ENCODE data around the gene NCAPD3. TPM values are rescaled to one million over a fixed set of nuclear protein-coding genes. Genes with fewer than 3 reads are reported as not detected.

NCAPD3 gene
- total and polyA plus RNA-seq, 2 donors: 7.2 to 24.4 TPM

- Histone ChIP-seq H3K27me3 (ENCODE audit: control insufficient read depth in 2 of 2, insufficient read depth in 1 of 2, low read length in 1 of 2) (no peaks in the 10 kb centered on the region), H3K36me3 (ENCODE audit: control insufficient read depth in 2 of 2, insufficient read depth in 2 of 2, low read length in 1 of 2) (peaks cover 61 to 68% of the 10 kb centered on the region in 2 donors), H3K27ac (ENCODE audit: low read depth in 1 of 2, low read length in 1 of 2) (no peak overlapping the region), H3K4me3 (ENCODE audit: low read length in 2 of 2) (no peak overlapping the region), H3K4me1 (ENCODE audit: control insufficient read depth in 2 of 2, insufficient read depth in 2 of 2, low read length in 2 of 2) (no peaks in the 10 kb centered on the region), H3K9me3 (ENCODE audit: control insufficient read depth in 2 of 2, insufficient read depth in 1 of 2, low read length in 1 of 2) (peaks cover 0 to 5% of the 10 kb centered on the region in 2 donors)
- no peak for DNase-seq (ENCODE audit: low read depth in 6 of 9, low spot score in 9 of 9)
- 93% methylated on average over 11 of the region's 11 CpGs for WGBS
Observed at GRCh38 chr11:134164490-134165370, 59.0 kb downstream of the NCAPD3 start.

- WGBS: 99% methylated on average over 9 of the region's 9 CpGs
- no peak for DNase-seq (ENCODE audit: low read depth in 6 of 9, low spot score in 9 of 9)
- Histone ChIP-seq H3K4me3 (ENCODE audit: low read length in 2 of 2) (no peak overlapping the region), H3K27ac (ENCODE audit: low read depth in 1 of 2, low read length in 1 of 2) (no peak overlapping the region), H3K36me3 (ENCODE audit: control insufficient read depth in 2 of 2, insufficient read depth in 2 of 2, low read length in 1 of 2) (peaks cover 59 to 81% of the 10 kb centered on the region in 2 donors), H3K9me3 (ENCODE audit: control insufficient read depth in 2 of 2, insufficient read depth in 1 of 2, low read length in 1 of 2) (no peaks in the 10 kb centered on the region), H3K4me1 (ENCODE audit: control insufficient read depth in 2 of 2, insufficient read depth in 2 of 2, low read length in 2 of 2) (no peaks in the 10 kb centered on the region), H3K27me3 (ENCODE audit: control insufficient read depth in 2 of 2, insufficient read depth in 1 of 2, low read length in 1 of 2) (no peaks in the 10 kb centered on the region)
Observed at GRCh38 chr11:134159652-134160051, 64.1 kb downstream of the NCAPD3 start.

GRCh38 chr11:134158023-134158422, 65.7 kb downstream of the NCAPD3 start:
- no peak overlapping the region for H3K4me3 ChIP-seq (ENCODE audit: low read length in 2 of 2)
- H3K27ac ChIP-seq (ENCODE audit: low read depth in 1 of 2, low read length in 1 of 2): no peak overlapping the region
- H3K27me3 ChIP-seq (ENCODE audit: control insufficient read depth in 2 of 2, insufficient read depth in 1 of 2, low read length in 1 of 2): no peaks in the 10 kb centered on the region
- peaks cover 68 to 80% of the 10 kb centered on the region in 2 donors for H3K36me3 ChIP-seq (ENCODE audit: control insufficient read depth in 2 of 2, insufficient read depth in 2 of 2, low read length in 1 of 2)
- WGBS: 98% methylated on average over 9 of the region's 9 CpGs
- DNase-seq (ENCODE audit: low read depth in 6 of 9, low spot score in 9 of 9): no peak
- no peaks in the 10 kb centered on the region for H3K9me3 ChIP-seq (ENCODE audit: control insufficient read depth in 2 of 2, insufficient read depth in 1 of 2, low read length in 1 of 2)
- no peaks in the 10 kb centered on the region for H3K4me1 ChIP-seq (ENCODE audit: control insufficient read depth in 2 of 2, insufficient read depth in 2 of 2, low read length in 2 of 2)

DNA sequence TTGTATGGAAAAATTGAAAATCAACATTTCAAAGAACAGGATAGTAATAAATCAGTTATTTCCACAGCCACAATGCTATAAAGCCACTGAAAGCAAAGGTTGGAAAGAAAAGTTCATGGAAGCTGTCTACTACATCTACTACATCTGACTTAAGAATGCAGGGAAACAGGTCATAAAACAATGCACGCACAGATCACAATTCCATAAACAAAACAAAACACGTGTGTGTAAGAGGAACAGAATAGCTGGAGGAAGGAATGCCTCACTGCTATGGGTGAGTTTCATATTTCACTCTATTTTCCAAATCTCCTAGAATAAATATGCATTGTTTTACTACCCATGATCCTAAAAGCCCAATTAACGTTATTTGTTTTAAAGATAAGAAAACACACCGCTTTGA, 66.3 kb downstream of the NCAPD3 start:
- no peaks in the 10 kb centered on the region for H3K27me3 ChIP-seq (ENCODE audit: control insufficient read depth in 2 of 2, insufficient read depth in 1 of 2, low read length in 1 of 2)
- no peak for DNase-seq (ENCODE audit: low read depth in 6 of 9, low spot score in 9 of 9)
- H3K27ac ChIP-seq (ENCODE audit: low read depth in 1 of 2, low read length in 1 of 2): no peak overlapping the region
- peaks cover 68 to 81% of the 10 kb centered on the region in 2 donors for H3K36me3 ChIP-seq (ENCODE audit: control insufficient read depth in 2 of 2, insufficient read depth in 2 of 2, low read length in 1 of 2)
- WGBS: 94% methylated on average over 4 of the region's 4 CpGs
- no peak overlapping the region for H3K4me3 ChIP-seq (ENCODE audit: low read length in 2 of 2)
- no peaks in the 10 kb centered on the region for H3K4me1 ChIP-seq (ENCODE audit: control insufficient read depth in 2 of 2, insufficient read depth in 2 of 2, low read length in 2 of 2)
- no peaks in the 10 kb centered on the region for H3K9me3 ChIP-seq (ENCODE audit: control insufficient read depth in 2 of 2, insufficient read depth in 1 of 2, low read length in 1 of 2)

- H3K27me3 ChIP-seq (ENCODE audit: control insufficient read depth in 2 of 2, insufficient read depth in 1 of 2, low read length in 1 of 2): no peaks in the 10 kb centered on the region
- no peaks in the 10 kb centered on the region for H3K9me3 ChIP-seq (ENCODE audit: control insufficient read depth in 2 of 2, insufficient read depth in 1 of 2, low read length in 1 of 2)
- no peak for DNase-seq (ENCODE audit: low read depth in 6 of 9, low spot score in 9 of 9)
- H3K36me3 ChIP-seq (ENCODE audit: control insufficient read depth in 2 of 2, insufficient read depth in 2 of 2, low read length in 1 of 2): peaks cover 71 to 79% of the 10 kb centered on the region in 2 donors
- 99% methylated on average over 28 of the region's 28 CpGs for WGBS
- no peak overlapping the region for H3K4me3 ChIP-seq (ENCODE audit: low read length in 2 of 2)
- H3K4me1 ChIP-seq (ENCODE audit: control insufficient read depth in 2 of 2, insufficient read depth in 2 of 2, low read length in 2 of 2): no peaks in the 10 kb centered on the region
- H3K27ac ChIP-seq (ENCODE audit: low read depth in 1 of 2, low read length in 1 of 2): no peak overlapping the region
Observed at GRCh38 chr11:134155946-134156865, 67.6 kb downstream of the NCAPD3 start.

- Histone ChIP-seq H3K27ac (ENCODE audit: low read depth in 1 of 2, low read length in 1 of 2) (no peak overlapping the region), H3K36me3 (ENCODE audit: control insufficient read depth in 2 of 2, insufficient read depth in 2 of 2, low read length in 1 of 2) (peaks cover 73 to 79% of the 10 kb centered on the region in 2 donors), H3K9me3 (ENCODE audit: control insufficient read depth in 2 of 2, insufficient read depth in 1 of 2, low read length in 1 of 2) (no peaks in the 10 kb centered on the region), H3K27me3 (ENCODE audit: control insufficient read depth in 2 of 2, insufficient read depth in 1 of 2, low read length in 1 of 2) (no peaks in the 10 kb centered on the region), H3K4me1 (ENCODE audit: control insufficient read depth in 2 of 2, insufficient read depth in 2 of 2, low read length in 2 of 2) (no peaks in the 10 kb centered on the region), H3K4me3 (ENCODE audit: low read length in 2 of 2) (no peak overlapping the region)
- 94% methylated on average over 16 of the region's 16 CpGs for WGBS
- DNase-seq (ENCODE audit: low read depth in 6 of 9, low spot score in 9 of 9): no peak
Observed at GRCh38 chr11:134155456-134155855, 68.3 kb downstream of the NCAPD3 start.

GRCh38 chr11:134154441-134154840, 69.3 kb downstream of the NCAPD3 start:
- H3K4me1 ChIP-seq (ENCODE audit: control insufficient read depth in 2 of 2, insufficient read depth in 2 of 2, low read length in 2 of 2): no peaks in the 10 kb centered on the region
- WGBS: 96% methylated on average over 11 of the region's 11 CpGs

GRCh38 chr11:134153147-134153905, 70.4 kb downstream of the NCAPD3 start:
- H3K9me3 ChIP-seq (ENCODE audit: control insufficient read depth in 2 of 2, insufficient read depth in 1 of 2, low read length in 1 of 2): no peaks in the 10 kb centered on the region
- no peaks in the 10 kb centered on the region for H3K4me1 ChIP-seq (ENCODE audit: control insufficient read depth in 2 of 2, insufficient read depth in 2 of 2, low read length in 2 of 2)
- 96% methylated on average over 30 of the region's 30 CpGs for WGBS
- no peak for DNase-seq (ENCODE audit: low read depth in 6 of 9, low spot score in 9 of 9)
- H3K36me3 ChIP-seq (ENCODE audit: control insufficient read depth in 2 of 2, insufficient read depth in 2 of 2, low read length in 1 of 2): peaks cover 76 to 78% of the 10 kb centered on the region in 2 donors
- no peak overlapping the region for H3K27ac ChIP-seq (ENCODE audit: low read depth in 1 of 2, low read length in 1 of 2)
- H3K4me3 ChIP-seq (ENCODE audit: low read length in 2 of 2): no peak overlapping the region
- no peaks in the 10 kb centered on the region for H3K27me3 ChIP-seq (ENCODE audit: control insufficient read depth in 2 of 2, insufficient read depth in 1 of 2, low read length in 1 of 2)

More at GRCh38 chr11:134154441-134154840, 69.3 kb downstream of the NCAPD3 start:
- H3K9me3 ChIP-seq (ENCODE audit: control insufficient read depth in 2 of 2, insufficient read depth in 1 of 2, low read length in 1 of 2): no peaks in the 10 kb centered on the region
- peaks cover 71 to 75% of the 10 kb centered on the region in 2 donors for H3K36me3 ChIP-seq (ENCODE audit: control insufficient read depth in 2 of 2, insufficient read depth in 2 of 2, low read length in 1 of 2)
- H3K27ac ChIP-seq (ENCODE audit: low read depth in 1 of 2, low read length in 1 of 2): no peak overlapping the region
- no peak for DNase-seq (ENCODE audit: low read depth in 6 of 9, low spot score in 9 of 9)
- no peak overlapping the region for H3K4me3 ChIP-seq (ENCODE audit: low read length in 2 of 2)
- H3K27me3 ChIP-seq (ENCODE audit: control insufficient read depth in 2 of 2, insufficient read depth in 1 of 2, low read length in 1 of 2): no peaks in the 10 kb centered on the region
